Right cardiac atrium (tissue), 5 donors: Measurements from ENCODE around the gene ZFX. TPM values are rescaled to one million over a fixed set of nuclear protein-coding genes. Genes with fewer than 3 reads are reported as not detected.
"Not testable (repeated sequence)": the region's sequence is repeated elsewhere in the genome, so short reads cannot be mapped to it uniquely, and the experiment has no call there.

Experiments used
- ATAC-seq, 2 donors: fragments of 200-7000 bp; cut with Tn5 transposase; one replicate each; pipeline versions ENCODE4 v1.8.0 to v1.9.1; 2020; ENCODE audit warnings: moderate library complexity in 2 of 2, mild to moderate bottlenecking in 1 of 2
- DNase-seq, 3 donors: peaks; one replicate each; pipeline ENCODE4 v3.0.0-alpha.2; 2020
- H3K27ac ChIP-seq: one replicate; pipeline ENCODE4 v1.5.1; 2013; ENCODE audit warnings: mild to moderate bottlenecking, low read length, control low read depth, moderate library complexity
- H3K27me3 ChIP-seq: one replicate; pipeline ENCODE4 v1.6.1; 2013; ENCODE audit not compliant: control insufficient read depth, insufficient read depth
- H3K4me1 ChIP-seq: one replicate; pipeline ENCODE4 v1.6.1; 2013; ENCODE audit warnings: low read length; ENCODE audit not compliant: control insufficient read depth, insufficient read depth
- H3K4me3 ChIP-seq: one replicate; pipeline ENCODE4 v1.5.1; 2013; ENCODE audit warnings: low read length, control low read depth
- H3K9me3 ChIP-seq: one replicate; pipeline ENCODE4 v1.6.1; 2013; ENCODE audit warnings: low read length; ENCODE audit not compliant: control insufficient read depth
- WGBS: extraction: QIAGEN DNeasy Blood & Tissue Kit; methylation state at CpG from one replicate; pipeline ENCODE4 v1.1.7; 2013; 5-methylcytosine and 5-hydroxymethylcytosine counted together
- intact Hi-C, 4 donors: fragments of 100-400 bp; cut with DNase I; formaldehyde crosslinking; loops; one replicate each; pipeline versions ENCODE4 v1.11.0 to v1.14.0; 2022 to 2023
- long read RNA-seq, 4 donors: library from polyadenylated mRNA; unstranded; transcript quantifications; one replicate each; pipeline ENCODE4 v2.0.0, GENCODE V29; 2020 to 2021
- polyA plus RNA-seq: library from polyadenylated mRNA; stranded (reverse); fragments of 200-250 nt; gene quantifications from one replicate; pipeline ENCODE4 v1.2.3, GENCODE V29; 2013
- total RNA-seq, 4 donors: library from RNA; stranded (reverse); fragmentation: NEBNext Ultra II Directional; extraction: Animal tissue kit (Norgen Biotek cat#: 25700); gene quantifications; one replicate each; pipeline ENCODE4 v1.2.1, GENCODE V29; 2021
- donor health status: healthy with polysubstance abuse.
- donor health status: DM: no; HTN: yes; CAD: no.
- donor health status: DM: no; HTN: no; CAD: no.
- donor health status: DM: no; HTN: yes; CAD: no; lungs with severe emphysema.
- donor health status: DM: yes; HTN: yes; CAD: no.

The ZFX gene
- 10 to 100 TPM; 36.0 to 64.4 (median 50.7) TPM for total RNA-seq
- polyA plus RNA-seq, result 5.6 TPM
- long read RNA-seq, donor 1, full-length matches to known transcripts, result 4 of 31 reads
- long read RNA-seq, donor 1, partial matches to known transcripts, result 9 of 31 reads
- long read RNA-seq, donor 1, other reads (novel, unspliced or antisense), result 18 of 31 reads
- long read RNA-seq, donor 2, partial matches to known transcripts, result 0 of 5 reads
- long read RNA-seq, donor 2, other reads (novel, unspliced or antisense), result 4 of 5 reads
- long read RNA-seq, donor 3, partial matches to known transcripts, result 7 of 49 reads
- long read RNA-seq, donor 3, other reads (novel, unspliced or antisense), result 42 of 49 reads
- long read RNA-seq, donor 4, full-length matches to known transcripts, result 2 of 11 reads
- long read RNA-seq, donor 4, partial matches to known transcripts, result 0 of 11 reads
- long read RNA-seq, donor 4, other reads (novel, unspliced or antisense), result 9 of 11 reads

GRCh38 chrX:24149351-24150050, at the start of gene ZFX:
ZFX (plus strand) TSS chrX:24149729; CDS start chrX:24172743, 23,014 bp downstream.
- Histone ChIP-seq H3K9me3 (no peaks in the 10 kb centered on the region), H3K27ac (peak within 1 kb of the TSS; percentile 99), H3K4me1 (peaks cover 5% of the 10 kb centered on the region), H3K4me3 (peak within 1 kb of the TSS; percentile 94), H3K27me3 (no peaks in the 10 kb centered on the region)
- peak; percentile 76 to 83 for ATAC-seq
- DNase-seq, result peak; percentile 84 to 93 (median 85)
- under 1% methylated on average over 86 of the region's 104 CpGs for WGBS
- intact Hi-C loops, result no loop called here

DNA sequence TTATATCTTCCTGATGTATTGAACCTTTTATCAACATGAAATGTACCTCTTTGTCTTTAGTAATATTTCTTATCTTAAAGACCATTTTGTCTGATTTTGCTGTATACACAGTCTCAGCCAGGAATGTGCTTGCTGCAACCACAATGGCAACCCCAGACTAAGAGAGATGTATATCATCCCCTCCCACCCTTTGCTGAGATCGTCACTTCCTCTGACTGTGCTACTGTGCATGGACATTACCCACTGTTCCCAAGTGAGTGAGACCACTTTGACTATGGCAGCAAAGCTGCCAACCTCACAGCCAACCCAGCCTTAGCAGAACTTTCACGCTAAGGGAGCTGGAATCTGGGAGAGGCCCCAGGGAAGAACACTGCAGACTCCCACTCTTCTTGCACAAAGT, 48.8 kb upstream of the ZFX start:
- DNase-seq (no peak), ATAC-seq (no peak)
- WGBS, result 46% methylated on average over 2 of the region's 2 CpGs
- Histone ChIP-seq H3K4me3 (no peak overlapping the region), H3K9me3 (no peaks in the 10 kb centered on the region), H3K27ac (no peak overlapping the region), H3K27me3 (no peaks in the 10 kb centered on the region), H3K4me1 (no peaks in the 10 kb centered on the region)
- intact Hi-C loops, result no loop called here

GRCh38 chrX:24110069-24110468, 39.5 kb upstream of the ZFX start:
- Histone ChIP-seq H3K27me3 (no peaks in the 10 kb centered on the region), H3K9me3 (no peaks in the 10 kb centered on the region), H3K4me1 (peaks cover 1% of the 10 kb centered on the region), H3K4me3 (no peak overlapping the region), H3K27ac (no peak overlapping the region)
- DNase-seq (no peak), ATAC-seq (no peak)
- intact Hi-C loops, result no loop called here
- WGBS, result 36% methylated on average over 2 of the region's 2 CpGs

DNA sequence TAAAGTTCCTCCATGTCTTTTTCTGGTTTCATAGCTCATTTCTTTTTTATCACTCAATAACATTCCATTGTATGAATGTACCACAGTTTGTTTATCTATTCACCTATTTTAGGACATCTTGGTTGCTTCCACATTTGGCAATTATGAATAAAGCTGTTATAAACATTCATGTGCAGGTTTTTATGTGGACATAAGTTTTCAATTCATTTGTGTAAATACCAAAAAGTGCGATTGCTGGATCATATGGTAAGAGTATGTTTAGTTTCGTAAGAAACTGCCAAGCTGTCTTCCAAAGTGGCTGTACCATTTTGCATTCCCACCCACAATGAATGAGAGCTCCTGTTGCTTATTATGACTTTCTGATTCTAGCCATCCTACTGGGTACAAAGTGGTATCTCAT, 36.3 kb upstream of the ZFX start:
- intact Hi-C loops, result no loop called here
- no peak overlapping the region for H3K4me3 ChIP-seq
- no peak for DNase-seq
- H3K27me3 ChIP-seq, result no peaks in the 10 kb centered on the region
- H3K4me1 ChIP-seq, result peaks cover 1% of the 10 kb centered on the region
- ATAC-seq, result no peak
- H3K9me3 ChIP-seq, result no peaks in the 10 kb centered on the region
- no peak overlapping the region for H3K27ac ChIP-seq
- 89% methylated on average over 2 of the region's 2 CpGs for WGBS

GRCh38 chrX:24117258-24117657, 32.3 kb upstream of the ZFX start:
- no peaks in the 10 kb centered on the region for H3K27me3 ChIP-seq
- ATAC-seq (peak; percentile 58 to 64), DNase-seq (no peak)
- H3K4me1 ChIP-seq, result no peaks in the 10 kb centered on the region
- intact Hi-C loops, result no loop called here
- H3K9me3 ChIP-seq, result no peaks in the 10 kb centered on the region
- H3K4me3 ChIP-seq, result no peak overlapping the region
- WGBS, result 15% methylated on average over 3 of the region's 3 CpGs
- H3K27ac ChIP-seq, result no peak overlapping the region

GRCh38 chrX:24124244-24124799, 25.2 kb upstream of the ZFX start:
- Histone ChIP-seq H3K27ac (no peak overlapping the region), H3K9me3 (no peaks in the 10 kb centered on the region), H3K4me1 (peaks cover 2% of the 10 kb centered on the region), H3K4me3 (no peak overlapping the region), H3K27me3 (no peaks in the 10 kb centered on the region)
- WGBS, result 60% methylated on average over 4 of the region's 4 CpGs
- intact Hi-C loops, result no loop called here
- ATAC-seq, result no peak
- DNase-seq, result no peak

GRCh38 chrX:24125028-24125612, 24.4 kb upstream of the ZFX start:
- Histone ChIP-seq H3K4me1 (peaks cover 2% of the 10 kb centered on the region), H3K9me3 (no peaks in the 10 kb centered on the region), H3K4me3 (no peak overlapping the region), H3K27me3 (no peaks in the 10 kb centered on the region), H3K27ac (no peak overlapping the region)
- no peak for ATAC-seq
- no peak for DNase-seq
- WGBS, result 60% methylated on average over 8 of the region's 8 CpGs
- intact Hi-C loops, result no loop called here

- ATAC-seq (no peak), DNase-seq (no peak)
- intact Hi-C loops, result no loop called here
- H3K27ac ChIP-seq, result no peak overlapping the region
- no peaks in the 10 kb centered on the region for H3K9me3 ChIP-seq
- H3K4me3 ChIP-seq, result no peak overlapping the region
- no peaks in the 10 kb centered on the region for H3K27me3 ChIP-seq
- WGBS, result 97% methylated on average over 1 of the region's 1 CpG
- H3K4me1 ChIP-seq, result no peaks in the 10 kb centered on the region
Measured at GRCh38 chrX:24131476-24131875, 18.1 kb upstream of the ZFX start.

DNA sequence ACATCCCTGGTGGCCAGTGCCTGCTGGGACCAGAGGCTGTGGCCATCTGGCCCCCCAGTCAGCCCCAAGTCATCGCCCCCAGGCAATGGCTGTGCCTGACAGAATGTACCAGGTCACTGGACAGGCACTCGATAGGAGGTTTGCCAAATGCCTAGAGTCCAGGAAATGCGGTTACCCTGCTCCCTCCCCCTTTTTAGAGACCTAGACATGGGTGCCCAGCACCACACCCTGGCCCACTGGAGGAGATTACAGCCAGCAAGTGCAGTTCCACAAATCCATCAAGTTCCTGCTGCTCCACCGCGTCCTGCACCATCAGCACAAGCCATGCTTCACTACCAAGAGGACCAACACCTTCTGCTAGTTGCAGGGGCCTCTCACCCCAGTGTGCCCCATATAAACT, 16.2 kb upstream of the ZFX start:
- WGBS, result 86% methylated on average over 5 of the region's 5 CpGs
- H3K27me3 ChIP-seq, result no peaks in the 10 kb centered on the region
- no peak for DNase-seq
- no peak overlapping the region for H3K4me3 ChIP-seq
- intact Hi-C loops, result no loop called here
- H3K27ac ChIP-seq, result no peak overlapping the region
- H3K9me3 ChIP-seq, result no peaks in the 10 kb centered on the region
- H3K4me1 ChIP-seq, result no peaks in the 10 kb centered on the region
- ATAC-seq, result no peak

DNA sequence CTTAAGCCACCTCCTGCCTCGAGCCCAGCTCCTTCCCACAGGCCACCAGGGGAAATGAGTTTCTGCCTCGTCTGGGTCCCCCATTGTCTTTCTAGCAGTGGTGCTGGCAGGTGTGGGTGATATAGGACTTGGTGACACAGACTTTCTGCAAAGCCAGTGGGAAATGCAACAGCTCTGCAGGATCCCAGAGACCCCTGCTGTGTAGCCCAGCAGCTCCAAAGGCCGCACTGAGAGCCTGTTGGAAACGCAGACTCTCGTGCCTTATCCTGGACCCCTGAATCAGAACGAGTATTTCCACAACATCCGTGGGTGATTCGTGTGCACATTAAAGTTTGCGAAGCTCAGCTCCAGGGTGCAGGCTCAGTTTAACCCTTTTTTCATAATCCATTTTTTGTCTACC, 13.8 kb upstream of the ZFX start:
- DNase-seq, ATAC-seq, H3K9me3 ChIP-seq, H3K4me1 ChIP-seq, H3K4me3 ChIP-seq, intact Hi-C loops, H3K27ac ChIP-seq, H3K27me3 ChIP-seq: not testable (repeated sequence)
- WGBS, result 56% methylated on average over 4 of the region's 9 CpGs

- H3K27me3 ChIP-seq, result no peaks in the 10 kb centered on the region
- no peaks in the 10 kb centered on the region for H3K9me3 ChIP-seq
- DNase-seq (no peak), ATAC-seq (no peak)
- intact Hi-C loops, result no loop called here
- H3K4me3 ChIP-seq, result no peak overlapping the region
- no peak overlapping the region for H3K27ac ChIP-seq
- H3K4me1 ChIP-seq, result no peaks in the 10 kb centered on the region
Measured at GRCh38 chrX:24137192-24137591, 12.3 kb upstream of the ZFX start.
